Measurements from ENCODE around the gene HLA-DRB1. TPM values are rescaled to one million over a fixed set of nuclear protein-coding genes. Genes with fewer than 3 reads are reported as not detected.

Gene HLA-DRB1
- total RNA-seq, 2 donors from 2014 or later: 9.9 to 14.6 TPM

GRCh38 chr6:32607988-32608298 lies 18.3 kb upstream of the HLA-DRB1 start:
- H3K27me3 Mint-ChIP-seq (ENCODE audit: insufficient read depth): peaks cover 6% of the 10 kb centered on the region
- Histone ChIP-seq H3K4me1 (ENCODE audit: control insufficient read depth, insufficient read depth, low read length) (no peaks in the 10 kb centered on the region), H3K9me3 (ENCODE audit: control insufficient read depth, low read length) (peaks cover 7% of the 10 kb centered on the region), H3K36me3 (ENCODE audit: control insufficient read depth, insufficient read depth, low read length) (no peaks in the 10 kb centered on the region), H3K9ac (ENCODE audit: extremely low read depth, low read length, poor library complexity, severe bottlenecking) (no peak overlapping the region), H3K4me3 (ENCODE audit: low read length) (no peak overlapping the region), H3K27ac (ENCODE audit: low read depth, low read length) (no peak overlapping the region), H3K27me3 (ENCODE audit: control insufficient read depth, insufficient read depth, low read length, poor library complexity, severe bottlenecking) (no peaks in the 10 kb centered on the region)
- H3K27ac Mint-ChIP-seq: no peak overlapping the region
- no peaks in the 10 kb centered on the region for H3K4me1 Mint-ChIP-seq
- H3K9me3 Mint-ChIP-seq: peaks cover 8% of the 10 kb centered on the region
- 66 to 100% methylated on average over 1 to 2 of the region's 2 CpGs for WGBS, 2 experiments (ENCODE audit: insufficient coverage in 1 of 2, insufficient read length in 1 of 2)
- H3K36me3 Mint-ChIP-seq (ENCODE audit: low read depth): no peaks in the 10 kb centered on the region
- no peak for TF ChIP-seq CTCF (conservative IDR thresholded peaks at IDR 0.05)
- H3K4me3 Mint-ChIP-seq: no peak overlapping the region
- no peak for DNase-seq

DNA sequence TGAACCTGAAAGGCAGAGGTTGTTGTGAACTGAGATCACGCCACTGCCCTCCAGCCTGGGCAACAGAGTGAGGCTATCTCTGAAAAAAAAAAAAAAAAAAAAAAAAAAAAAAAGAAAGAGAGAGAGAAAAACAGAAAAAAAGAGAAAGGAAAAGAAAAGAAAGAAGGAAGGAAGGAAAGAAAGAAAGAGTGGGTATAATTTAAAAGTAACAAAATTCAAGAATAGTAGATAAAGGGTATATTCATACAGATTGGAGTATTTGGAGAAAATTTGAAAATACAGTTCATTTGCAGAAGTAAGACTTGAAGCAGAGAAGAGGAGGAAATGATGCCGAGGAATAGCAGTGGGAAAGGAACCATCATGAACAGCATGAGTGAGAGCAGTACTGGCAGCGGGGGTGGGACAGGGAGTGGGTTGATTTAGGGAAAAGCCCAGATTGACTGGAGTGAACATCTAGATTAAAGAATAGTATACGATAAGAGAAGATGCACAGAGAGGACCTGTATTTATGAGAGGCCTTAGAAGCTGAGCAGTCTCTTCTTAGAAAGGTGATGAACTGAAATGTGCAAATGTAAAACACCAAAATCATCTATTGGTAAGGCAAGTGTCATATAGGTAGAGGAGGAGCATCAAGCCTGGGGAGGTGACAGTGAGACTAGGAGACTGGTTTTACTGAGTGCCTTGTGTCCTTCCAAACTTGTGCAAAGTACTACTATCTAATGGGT lies 17.8 kb upstream of the HLA-DRB1 start:
- peaks cover 6% of the 10 kb centered on the region for H3K27me3 Mint-ChIP-seq (ENCODE audit: insufficient read depth)
- H3K9me3 Mint-ChIP-seq: peaks cover 8% of the 10 kb centered on the region
- no peak for DNase-seq
- 84 to 91% methylated on average over 3 to 4 of the region's 4 CpGs for WGBS, 2 experiments (ENCODE audit: insufficient coverage in 1 of 2, insufficient read length in 1 of 2)
- Histone ChIP-seq H3K4me1 (ENCODE audit: control insufficient read depth, insufficient read depth, low read length) (no peaks in the 10 kb centered on the region), H3K27me3 (ENCODE audit: control insufficient read depth, insufficient read depth, low read length, poor library complexity, severe bottlenecking) (no peaks in the 10 kb centered on the region), H3K9ac (ENCODE audit: extremely low read depth, low read length, poor library complexity, severe bottlenecking) (no peak overlapping the region), H3K9me3 (ENCODE audit: control insufficient read depth, low read length) (peaks cover 7% of the 10 kb centered on the region), H3K4me3 (ENCODE audit: low read length) (no peak overlapping the region), H3K27ac (ENCODE audit: low read depth, low read length) (no peak overlapping the region), H3K36me3 (ENCODE audit: control insufficient read depth, insufficient read depth, low read length) (no peaks in the 10 kb centered on the region)
- no peaks in the 10 kb centered on the region for H3K4me1 Mint-ChIP-seq
- H3K4me3 Mint-ChIP-seq: no peak overlapping the region
- H3K27ac Mint-ChIP-seq: no peak overlapping the region
- TF ChIP-seq CTCF (conservative IDR thresholded peaks at IDR 0.05): no peak
- no peaks in the 10 kb centered on the region for H3K36me3 Mint-ChIP-seq (ENCODE audit: low read depth)

- no peak for DNase-seq
- H3K4me3 Mint-ChIP-seq: no peak overlapping the region
- Histone ChIP-seq H3K36me3 (ENCODE audit: control insufficient read depth, insufficient read depth, low read length) (no peaks in the 10 kb centered on the region), H3K9ac (ENCODE audit: extremely low read depth, low read length, poor library complexity, severe bottlenecking) (no peak overlapping the region), H3K4me3 (ENCODE audit: low read length) (no peak overlapping the region), H3K4me1 (ENCODE audit: control insufficient read depth, insufficient read depth, low read length) (no peaks in the 10 kb centered on the region), H3K9me3 (ENCODE audit: control insufficient read depth, low read length) (peaks cover 3% of the 10 kb centered on the region), H3K27ac (ENCODE audit: low read depth, low read length) (no peak overlapping the region), H3K27me3 (ENCODE audit: control insufficient read depth, insufficient read depth, low read length, poor library complexity, severe bottlenecking) (no peaks in the 10 kb centered on the region)
- H3K9me3 Mint-ChIP-seq: peaks cover 10% of the 10 kb centered on the region
- H3K27ac Mint-ChIP-seq: no peak overlapping the region
- TF ChIP-seq CTCF (conservative IDR thresholded peaks at IDR 0.05): no peak
- H3K4me1 Mint-ChIP-seq: no peaks in the 10 kb centered on the region
- H3K27me3 Mint-ChIP-seq (ENCODE audit: insufficient read depth): peaks cover 6% of the 10 kb centered on the region
- no peaks in the 10 kb centered on the region for H3K36me3 Mint-ChIP-seq (ENCODE audit: low read depth)
- WGBS, 2 experiments (ENCODE audit: insufficient coverage in 1 of 2, insufficient read length in 1 of 2): 41% methylated on average over 2 of the region's 3 CpGs; no CpG with 5 or more reads in 1 of the 2 experiments
Measured at GRCh38 chr6:32604434-32604877, 14.8 kb upstream of the HLA-DRB1 start.
